IMR-90 (cell line): Measurements from ENCODE around the gene USP6NL. TPM values are rescaled to one million over a fixed set of nuclear protein-coding genes. Genes with fewer than 3 reads are reported as not detected.

Source experiments
- ATAC-seq: fragments of 200-7000 bp; cut with Tn5 transposase; 2 replicates; pipeline ENCODE4 v1.9.1; 2020; ENCODE audit warnings: low read depth, mild to moderate bottlenecking, moderate library complexity
- BruUV-seq: library from RNA; stranded (reverse); fragments of 400-500 nt; replicated peaks from 2 replicates; lab custom pipeline; 2021; lab: Mats Ljungman, UMichigan
- CTCF ChIA-PET: fragments of 300-600 bp; formaldehyde crosslinking; extraction: SDS; loops from one replicate; lab custom pipeline; 2021; ENCODE audit warnings: antibody characterized with exemption; lab: Yijun Ruan, JAX
- POLR2A ChIA-PET: fragments of 300-600 bp; sonication (Branson Sonifier 250); formaldehyde crosslinking; loops from one replicate; lab custom pipeline; 2022; ENCODE audit warnings: antibody characterized with exemption; ENCODE audit not compliant: unreplicated experiment; lab: Charles Lee
- DNase-seq: peaks from one replicate; pipeline ENCODE4 v3.0.0; 2013
- H2AFZ ChIP-seq: replicated peaks from 2 replicates; pipeline ENCODE3; 2013; ENCODE audit warnings: low read length, mild to moderate bottlenecking; ENCODE audit not compliant: poor library complexity
- H2AK5ac ChIP-seq: 2 replicates; pipeline ENCODE4 v1.6.1; 2013; ENCODE audit warnings: low read depth, low read length, inconsistent platforms
- H2AK9ac ChIP-seq: replicated peaks from 2 replicates; pipeline ENCODE3; 2013; ENCODE audit warnings: mild to moderate bottlenecking, low read depth, low read length, moderate library complexity; ENCODE audit not compliant: poor library complexity
- H2BK120ac ChIP-seq: 2 replicates; pipeline ENCODE4 v1.6.1; 2013; ENCODE audit warnings: low read depth, low read length, inconsistent platforms
- H2BK15ac ChIP-seq: 3 replicates; pipeline ENCODE4 v1.6.1; 2013; ENCODE audit warnings: low read depth, low read length, inconsistent platforms
- H2BK20ac ChIP-seq: 2 replicates; pipeline ENCODE4 v1.6.1; 2013; ENCODE audit warnings: low read depth, mild to moderate bottlenecking, inconsistent platforms, low read length, moderate library complexity
- H2BK5ac ChIP-seq: 2 replicates; pipeline ENCODE4 v1.6.1; 2013; ENCODE audit warnings: mild to moderate bottlenecking, low read depth, low read length, inconsistent platforms; ENCODE audit not compliant: poor library complexity, severe bottlenecking
- H3K14ac ChIP-seq: replicated peaks from 2 replicates; pipeline ENCODE4 v1.6.1; 2013; ENCODE audit warnings: low read depth, low read length, inconsistent platforms
- H3K18ac ChIP-seq: 2 replicates; pipeline ENCODE4 v1.6.1; 2013; ENCODE audit warnings: low read depth, low read length, control low read depth
- H3K23ac ChIP-seq: 2 replicates; pipeline ENCODE4 v1.6.1; 2013; ENCODE audit warnings: low read depth, low read length, inconsistent platforms
- H3K27ac ChIP-seq: 2 replicates; pipeline ENCODE4 v1.5.1; 2013; ENCODE audit warnings: mild to moderate bottlenecking, control low read depth, low read length; ENCODE audit not compliant: insufficient read depth
- H3K27me3 ChIP-seq: 2 replicates; pipeline ENCODE4 v1.6.1; 2013; ENCODE audit warnings: low read length; ENCODE audit not compliant: control insufficient read depth, insufficient read depth
- H3K36me3 ChIP-seq: 2 replicates; pipeline ENCODE4 v1.6.1; 2013; ENCODE audit warnings: low read length, mixed read lengths; ENCODE audit not compliant: control insufficient read depth, insufficient read depth
- H3K4ac ChIP-seq: 2 replicates; pipeline ENCODE4 v1.6.1; 2013; ENCODE audit warnings: low read depth, low read length, inconsistent platforms
- H3K4me1 ChIP-seq: 2 replicates; pipeline ENCODE4 v1.6.1; 2013; ENCODE audit warnings: low read length, mixed read lengths; ENCODE audit not compliant: control insufficient read depth, insufficient read depth
- H3K4me2 ChIP-seq: 2 replicates; pipeline ENCODE4 v1.6.1; 2013; ENCODE audit warnings: low read depth, mild to moderate bottlenecking, control low read depth, low read length, moderate library complexity
- H3K4me3 ChIP-seq: 2 replicates; pipeline ENCODE4 v1.5.1; 2013; ENCODE audit warnings: low read depth, mild to moderate bottlenecking, control low read depth, low read length, moderate library complexity; ENCODE audit not compliant: insufficient read depth
- H3K56ac ChIP-seq: 2 replicates; pipeline ENCODE4 v1.6.1; 2013; ENCODE audit warnings: low read length, inconsistent platforms; ENCODE audit not compliant: insufficient read depth; ENCODE audit errors: extremely low read depth
- H3K79me1 ChIP-seq, 2 experiments: 2 replicates each; pipeline ENCODE4 v1.6.1; 2013; ENCODE audit warnings: low read length in 2 of 2, inconsistent platforms in 1 of 2, low read depth in 1 of 2
- H3K9ac ChIP-seq: 2 replicates; pipeline ENCODE4 v1.6.1; 2013; ENCODE audit warnings: low read depth, low read length, control low read depth
- H3K9me1 ChIP-seq: 2 replicates; pipeline ENCODE4 v1.6.1; 2013; ENCODE audit warnings: low read length, inconsistent platforms; ENCODE audit not compliant: insufficient read depth
- H3K9me3 ChIP-seq: 2 replicates; pipeline ENCODE4 v1.6.1; 2013; ENCODE audit warnings: low read length; ENCODE audit not compliant: control insufficient read depth, insufficient read depth
- H4K20me1 ChIP-seq: 2 replicates; pipeline ENCODE4 v1.6.1; 2013; ENCODE audit warnings: low read length, inconsistent platforms; ENCODE audit not compliant: insufficient read depth
- H4K5ac ChIP-seq: 2 replicates; pipeline ENCODE4 v1.6.1; 2013; ENCODE audit warnings: mild to moderate bottlenecking, low read depth, low read length, control low read depth
- H4K8ac ChIP-seq, 2 experiments: 2 replicates each; pipeline ENCODE4 v1.6.1; 2013; ENCODE audit warnings: low read depth in 2 of 2, low read length in 2 of 2, control low read depth in 1 of 2, inconsistent platforms in 1 of 2
- H4K91ac ChIP-seq: 2 replicates; pipeline ENCODE4 v1.6.1; 2013; ENCODE audit warnings: low read depth, low read length, inconsistent platforms; ENCODE audit not compliant: insufficient read depth
- BHLHE40 ChIP-seq: fragments of 150-350 bp; IDR thresholded peaks from 2 replicates; pipeline ENCODE4 v1.6.1; 2016; ENCODE audit warnings: mild to moderate bottlenecking, low read depth, low read length
- CEBPB ChIP-seq: IDR thresholded peaks from 2 replicates; pipeline ENCODE4 v1.6.1; 2012; ENCODE audit warnings: low read depth, low read length, improper control_type of control experiment
- CHD1 ChIP-seq: IDR thresholded peaks from 2 replicates; pipeline ENCODE4 v1.6.1; 2012; ENCODE audit warnings: low read depth, low read length, improper control_type of control experiment
- CTCF ChIP-seq: conservative IDR thresholded peaks from 2 replicates; pipeline ENCODE4 v1.5.1; 2012; ENCODE audit warnings: mild to moderate bottlenecking, low read depth, low read length, improper control_type of control experiment
- ELK1 ChIP-seq: fragments of 150-350 bp; IDR thresholded peaks from 2 replicates; pipeline ENCODE4 v1.6.1; 2016; ENCODE audit warnings: low read depth, mild to moderate bottlenecking, low read length, moderate library complexity, borderline replicate concordance
- FOS ChIP-seq: fragments of 150-350 bp; IDR thresholded peaks from 2 replicates; pipeline ENCODE4 v1.6.1; 2016; ENCODE audit warnings: low read depth, low read length
- MAFK ChIP-seq: IDR thresholded peaks from 2 replicates; pipeline ENCODE4 v1.6.1; 2012; ENCODE audit warnings: low read depth, low read length, improper control_type of control experiment
- MAZ ChIP-seq: IDR thresholded peaks from 2 replicates; pipeline ENCODE4 v1.6.1; 2012; ENCODE audit warnings: low read depth, mild to moderate bottlenecking, low read length, improper control_type of control experiment, moderate library complexity, borderline replicate concordance
- MXI1 ChIP-seq: IDR thresholded peaks from 2 replicates; pipeline ENCODE4 v1.6.1; 2012; ENCODE audit warnings: low read depth, mild to moderate bottlenecking, low read length, moderate library complexity, borderline replicate concordance
- NFE2L2 ChIP-seq: fragments of 150-350 bp; IDR thresholded peaks from 2 replicates; pipeline ENCODE4 v1.6.1; 2016; ENCODE audit warnings: low read depth, mild to moderate bottlenecking, low read length
- POLR2A ChIP-seq: IDR thresholded peaks from 2 replicates; pipeline ENCODE4 v1.6.1; 2012; ENCODE audit warnings: mild to moderate bottlenecking, low read depth, low read length
- RAD21 ChIP-seq: IDR thresholded peaks from 2 replicates; pipeline ENCODE4 v1.6.1; 2012; ENCODE audit warnings: low read length, improper control_type of control experiment
- RCOR1 ChIP-seq: IDR thresholded peaks from 2 replicates; pipeline ENCODE4 v1.6.1; 2012; ENCODE audit warnings: mild to moderate bottlenecking, low read length, improper control_type of control experiment; ENCODE audit not compliant: insufficient replicate concordance
- RFX5 ChIP-seq: IDR thresholded peaks from 2 replicates; pipeline ENCODE4 v1.8.0; 2012; ENCODE audit warnings: low read depth, mild to moderate bottlenecking, low read length, moderate library complexity
- SMC3 ChIP-seq: fragments of 150-350 bp; IDR thresholded peaks from 2 replicates; pipeline ENCODE4 v1.6.1; 2016; ENCODE audit warnings: low read depth, mild to moderate bottlenecking, antibody characterized with exemption, low read length, moderate library complexity
- USF2 ChIP-seq: fragments of 150-350 bp; IDR thresholded peaks from 2 replicates; pipeline ENCODE4 v1.6.1; 2017; ENCODE audit warnings: mild to moderate bottlenecking, antibody characterized with exemption, low read length, low read depth
- WGBS, 2 experiments: methylation state at CpG; one replicate each; pipeline versions ENCODE4 v1.1.5 to v1.1.7; 2013; ENCODE audit warnings: missing lambda C conversion rate in 2 of 2; ENCODE audit not compliant: insufficient read length in 1 of 2; ENCODE audit errors: extremely low coverage in 2 of 2; 5-methylcytosine and 5-hydroxymethylcytosine counted together
- dilution Hi-C: fragments of 300-500 bp; cut with HindIII; formaldehyde crosslinking; loops from one replicate; pipeline ENCODE4 v1.14.3; 2018; ENCODE audit warnings: low sequenced_read_pairs; ENCODE audit not compliant: unreplicated experiment
- in situ Hi-C: fragments of 300-500 bp; cut with MboI; formaldehyde crosslinking; loops from 3 replicates; pipeline ENCODE4 v1.14.3; 2019; ENCODE audit warnings: low sequenced_read_pairs, inconsistent platforms, mixed read lengths
- intact Hi-C: fragments of 100-400 bp; cut with micrococcal nuclease; formaldehyde crosslinking; loops from 2 replicates; pipeline ENCODE4 v1.10.0; 2022
- polyA plus RNA-seq, 3 experiments: library from polyadenylated mRNA; depleted of rRNA; stranded (reverse); fragments of >200 nt; gene quantifications; 2 replicates each; pipeline ENCODE4 v1.2.3, GENCODE V29; 2012; ENCODE audit warnings: low replicate concordance in 1 of 3
- total RNA-seq: library from RNA; depleted of rRNA; stranded (reverse); fragments of >200 nt; gene quantifications from 2 replicates; pipeline ENCODE4 v1.2.3, GENCODE V29; 2012

The USP6NL gene
- total and polyA plus RNA-seq, 2 of the 4 experiments (the other 2 are of a cell fraction): 7.8 to 9.1 TPM

GRCh38 chr10:11643039-11643438 lies 31.6 kb upstream of the USP6NL start:
- H3K56ac ChIP-seq: no peak overlapping the region
- no TSS peak for BruUV-seq
- H3K27ac ChIP-seq: no peak overlapping the region
- H4K8ac ChIP-seq: no peak overlapping the region
- intact Hi-C loops: no loop called here
- H3K4ac ChIP-seq: no peak overlapping the region
- H3K14ac ChIP-seq: no peak overlapping the region
- DNase-seq (no peak), ATAC-seq (no peak)
- no peak overlapping the region for H4K91ac ChIP-seq
- ChIA-PET POLR2A (no interaction called here), CTCF (no interaction called here)
- H3K4me1 ChIP-seq: no peaks in the 10 kb centered on the region
- no peak overlapping the region for H3K4me3 ChIP-seq
- no peak overlapping the region for H3K23ac ChIP-seq
- no peak overlapping the region for H2AFZ ChIP-seq
- no peak overlapping the region for H2BK20ac ChIP-seq
- no peaks in the 10 kb centered on the region for H3K9me3 ChIP-seq
- H4K5ac ChIP-seq: no peak overlapping the region
- no peaks in the 10 kb centered on the region for H3K79me1 ChIP-seq
- 0 out of 2 replicates have a peak, but pooled peaks cover 2% of the 10 kb centered on the region for H3K27me3 ChIP-seq
- no peaks in the 10 kb centered on the region for H4K20me1 ChIP-seq
- no peak overlapping the region for H3K4me2 ChIP-seq
- no CpG with 5 or more reads among the region's 6 CpGs for WGBS, 2 experiments
- H3K36me3 ChIP-seq: no peaks in the 10 kb centered on the region
- no peak overlapping the region for H2BK120ac ChIP-seq
- in situ Hi-C loops: no loop called here
- dilution Hi-C loops: no loop called here
- H2AK9ac ChIP-seq: no peak overlapping the region
- H2AK5ac ChIP-seq: no peak overlapping the region
- H2BK15ac ChIP-seq: no peak overlapping the region
- TF ChIP-seq BHLHE40 (no peak), USF2 (no peak), FOS (no peak), CEBPB (no peak), RFX5 (no peak), ELK1 (no peak), POLR2A (no peak), CHD1 (no peak), RCOR1 (no peak), MAZ (no peak), RAD21 (no peak), MXI1 (no peak), CTCF (no peak), MAFK (no peak), SMC3 (no peak), NFE2L2 (no peak)
- no peak overlapping the region for H3K18ac ChIP-seq
- H2BK5ac ChIP-seq: no peak overlapping the region
- H3K9ac ChIP-seq: no peak overlapping the region
- no peaks in the 10 kb centered on the region for H3K9me1 ChIP-seq
